NCI-H345 (cell line): ENCODE data around the gene EEF2.
"Not testable (repeated sequence)": the region's sequence is repeated elsewhere in the genome, so short reads cannot be mapped to it uniquely, and the experiment has no call there.

ENCODE experiments used
- DNase-seq: peaks from one replicate; lab custom pipeline; 2025; lab: John Stamatoyannopoulos, UW

Gene EEF2

GRCh38 chr19:3944018-3944721, 41.1 kb downstream of the EEF2 start:
- no peak for DNase-seq

DNA sequence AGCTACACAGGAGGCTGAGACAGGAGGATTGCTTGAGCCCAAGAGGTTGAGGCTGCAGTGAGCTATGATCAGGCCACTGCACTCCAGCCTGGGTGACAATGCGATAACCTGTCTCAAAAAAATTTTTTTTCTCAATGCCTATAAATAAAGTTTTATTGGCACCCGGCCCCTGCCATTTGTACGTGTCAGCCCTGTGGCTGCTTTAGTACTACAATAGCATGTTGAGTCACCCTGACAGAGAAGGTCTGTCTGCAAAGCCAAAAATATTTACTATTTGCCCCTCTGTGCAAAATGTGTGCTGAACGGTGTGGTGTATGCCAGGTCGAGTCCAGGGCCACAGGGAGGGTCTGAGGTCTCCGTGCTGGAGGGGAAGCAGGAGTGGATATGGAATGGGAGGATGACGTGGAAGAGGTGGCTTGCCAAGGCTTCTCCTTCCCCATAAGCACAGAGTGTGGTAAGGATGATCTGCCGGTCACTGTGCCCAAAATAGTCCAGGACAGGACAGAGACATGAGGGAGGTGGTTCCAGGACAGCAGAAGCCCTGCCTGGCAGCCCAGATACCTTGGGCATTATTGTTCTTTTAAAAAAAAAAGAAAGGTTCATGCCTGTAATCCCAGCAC, 42.4 kb downstream of the EEF2 start:
- no peak for DNase-seq

DNA sequence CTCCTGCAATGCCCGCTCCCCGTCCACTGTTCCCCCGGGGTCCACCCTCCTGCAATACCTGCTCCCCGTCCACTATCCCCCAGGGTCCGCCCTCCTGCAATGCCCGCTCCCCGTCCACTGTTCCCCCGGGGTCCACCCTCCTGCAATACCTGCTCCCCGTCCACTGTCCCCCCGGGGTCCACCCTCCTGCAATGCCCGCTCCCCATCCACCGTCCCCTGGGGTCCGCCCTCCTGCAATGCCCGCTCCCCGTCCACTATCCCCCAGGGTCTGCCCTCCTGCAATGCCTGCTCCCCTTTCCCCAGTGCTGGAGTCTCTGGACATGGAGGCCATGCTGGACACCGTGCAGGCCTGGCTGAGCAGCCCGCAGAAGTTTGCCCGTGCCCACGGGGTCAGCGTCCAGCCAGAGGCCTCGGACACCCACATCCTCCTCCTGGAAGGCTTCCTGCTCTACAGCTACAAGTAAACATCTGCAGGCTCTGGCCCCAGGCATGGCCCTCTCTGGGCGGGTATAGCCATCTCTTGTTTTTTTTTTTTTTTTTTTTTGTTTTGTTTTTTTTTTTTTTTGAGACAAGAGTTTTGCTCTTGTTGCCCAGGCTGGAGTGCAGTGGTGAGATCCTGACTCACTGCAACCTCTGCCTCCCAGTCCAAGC, 46.8 kb downstream of the EEF2 start:
- DNase-seq, result not testable (repeated sequence)

GRCh38 chr19:3936506-3937442, 48.5 kb downstream of the EEF2 start:
- DNase-seq, result no peak

- peak; percentile 21 for DNase-seq
These were observed 52.1 kb downstream of the EEF2 start, which contains the start of gene NMRK2 for GRCh38 chr19:3932931-3933810. TSS of gene NMRK2 (plus strand) at chr19:3933069. CDS start at chr19:3933672, 603 bp downstream.

DNA sequence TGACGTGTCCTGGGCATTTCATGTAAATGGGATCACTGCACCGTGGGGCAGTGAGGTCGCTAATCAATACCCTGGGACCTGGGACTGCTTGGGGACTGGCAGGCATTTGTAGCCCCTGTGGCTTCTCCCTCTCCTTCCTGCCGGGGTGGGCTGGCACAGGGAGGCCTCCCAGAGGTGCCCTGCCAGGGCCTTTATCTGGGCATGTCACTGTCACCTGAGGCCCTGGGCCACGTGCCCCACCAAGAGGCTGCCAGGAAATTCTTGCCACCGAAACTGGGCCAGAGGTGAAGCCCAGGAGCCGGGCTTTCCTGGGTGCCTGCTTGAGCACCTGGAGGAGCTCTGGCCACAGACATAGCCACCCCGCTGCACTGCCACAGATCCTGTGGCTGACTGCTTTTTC, 54.2 kb downstream of the EEF2 start:
- DNase-seq, result no peak
